ENCODE measurements around the gene GP1BA.

Gene GP1BA

DNA sequence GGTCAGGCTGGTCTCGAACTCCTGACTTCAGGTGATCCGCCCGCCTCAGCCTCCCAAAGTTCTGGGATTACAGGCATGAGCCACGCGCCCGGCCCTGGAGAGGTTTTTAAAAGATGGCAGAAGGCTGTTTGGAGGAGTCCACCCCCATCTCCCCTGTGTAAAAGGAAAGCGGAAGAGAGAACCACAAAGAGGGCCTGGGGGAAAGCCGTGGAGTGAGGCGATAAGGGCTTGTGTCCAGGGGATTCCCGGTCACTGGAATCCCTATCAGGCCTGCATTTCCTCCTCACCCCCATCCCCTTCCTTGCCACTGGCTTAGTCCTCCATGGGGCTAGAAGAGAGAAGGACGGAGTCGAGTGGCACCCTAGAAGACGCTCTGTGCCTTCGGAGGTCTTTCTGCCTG lies at the start of gene GP1BA:
Gene GP1BA, plus strand, starts transcription at position 315 of the 400 bp plus-strand sequence. CDS start 328 bp downstream, outside the sequence.
- no peak for DNase-seq

DNA sequence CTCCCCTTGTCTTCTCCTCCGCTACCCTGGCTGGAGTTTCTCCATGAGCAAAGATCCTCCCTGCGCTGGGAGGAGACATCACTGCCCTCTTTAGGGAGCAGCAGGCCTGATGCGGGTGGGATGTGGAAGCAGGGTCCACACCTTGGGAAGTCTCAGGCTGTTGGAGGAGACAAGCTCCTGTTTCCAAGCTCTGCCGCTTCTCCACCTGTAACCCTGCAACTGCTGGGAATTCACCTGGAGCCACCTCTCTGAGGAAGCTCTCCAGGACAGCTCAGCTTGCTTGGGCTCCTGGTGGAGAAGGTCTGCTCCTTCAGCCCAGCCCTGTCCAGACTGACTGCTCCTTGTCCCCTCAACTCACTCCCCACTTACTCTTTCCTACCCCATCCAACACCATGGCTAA lies 47.6 kb upstream of the GP1BA start:
- no peak for DNase-seq

GRCh38 chr17:4886830-4887229 lies 45.2 kb upstream of the GP1BA start:
- no peak for DNase-seq

DNA sequence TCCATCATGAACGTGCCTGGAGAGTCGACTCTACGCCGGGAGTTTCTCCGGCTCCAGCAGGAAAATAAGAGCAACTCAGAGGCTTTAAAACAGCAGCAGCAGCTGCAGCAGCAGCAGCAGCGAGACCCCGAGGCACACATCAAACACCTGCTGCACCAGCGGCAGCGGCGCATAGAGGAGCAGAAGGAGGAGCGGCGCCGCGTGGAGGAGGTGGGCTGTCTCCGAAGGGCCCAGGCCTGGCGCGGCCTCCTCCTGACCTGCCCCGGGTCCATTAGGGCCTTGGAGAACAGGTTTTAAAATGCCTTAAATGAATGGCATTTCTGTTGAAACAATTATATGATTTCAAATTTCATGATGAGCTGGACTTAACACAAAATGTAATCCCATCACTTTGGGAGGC lies 44.5 kb upstream of the GP1BA start:
- no peak for DNase-seq

DNA sequence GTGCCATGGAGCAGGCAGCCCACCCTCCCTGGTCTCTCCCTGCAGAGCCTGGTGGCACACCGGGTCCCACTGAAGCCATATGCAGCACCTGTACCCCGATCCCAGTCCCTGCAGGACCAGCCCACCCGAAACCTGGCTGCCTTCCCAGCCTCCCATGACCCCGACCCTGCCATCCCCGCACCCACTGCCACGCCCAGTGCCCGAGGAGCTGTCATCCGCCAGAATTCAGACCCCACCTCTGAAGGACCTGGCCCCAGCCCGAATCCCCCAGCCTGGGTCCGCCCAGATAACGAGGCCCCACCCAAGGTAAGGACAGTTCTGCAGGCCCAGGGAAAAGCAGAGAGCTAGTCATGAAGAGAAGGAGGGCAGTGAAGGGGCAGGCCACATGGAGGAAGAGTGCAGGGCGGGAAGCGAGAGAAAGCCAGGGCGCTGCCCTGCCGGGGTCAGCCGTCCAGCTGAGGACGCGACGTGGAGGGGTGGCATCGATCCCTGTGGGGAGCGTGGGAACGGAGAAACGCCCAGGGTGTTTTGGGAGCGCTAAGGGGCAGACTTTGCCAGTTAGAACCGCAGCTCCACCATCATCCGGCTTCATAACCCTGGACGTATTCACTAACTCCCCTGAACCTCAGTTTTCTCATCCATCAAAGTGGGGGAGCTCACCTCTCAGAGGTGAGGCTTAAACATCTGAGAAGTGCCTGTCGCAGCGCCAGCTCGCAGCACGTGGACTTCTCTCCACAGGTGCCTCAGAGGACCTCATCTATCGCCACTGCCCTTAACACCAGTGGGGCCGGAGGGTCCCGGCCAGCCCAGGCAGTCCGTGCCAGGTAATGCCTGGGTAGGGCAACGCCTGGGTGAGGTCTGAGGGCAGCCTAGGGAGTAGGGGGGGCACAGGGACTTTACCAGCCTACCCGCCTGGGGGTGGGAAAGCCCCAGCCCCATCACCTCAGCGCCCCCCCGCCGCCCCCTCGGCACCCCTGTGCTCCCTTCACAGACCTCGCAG lies 40.4 kb upstream of the GP1BA start:
- DNase-seq, result no peak

DNA sequence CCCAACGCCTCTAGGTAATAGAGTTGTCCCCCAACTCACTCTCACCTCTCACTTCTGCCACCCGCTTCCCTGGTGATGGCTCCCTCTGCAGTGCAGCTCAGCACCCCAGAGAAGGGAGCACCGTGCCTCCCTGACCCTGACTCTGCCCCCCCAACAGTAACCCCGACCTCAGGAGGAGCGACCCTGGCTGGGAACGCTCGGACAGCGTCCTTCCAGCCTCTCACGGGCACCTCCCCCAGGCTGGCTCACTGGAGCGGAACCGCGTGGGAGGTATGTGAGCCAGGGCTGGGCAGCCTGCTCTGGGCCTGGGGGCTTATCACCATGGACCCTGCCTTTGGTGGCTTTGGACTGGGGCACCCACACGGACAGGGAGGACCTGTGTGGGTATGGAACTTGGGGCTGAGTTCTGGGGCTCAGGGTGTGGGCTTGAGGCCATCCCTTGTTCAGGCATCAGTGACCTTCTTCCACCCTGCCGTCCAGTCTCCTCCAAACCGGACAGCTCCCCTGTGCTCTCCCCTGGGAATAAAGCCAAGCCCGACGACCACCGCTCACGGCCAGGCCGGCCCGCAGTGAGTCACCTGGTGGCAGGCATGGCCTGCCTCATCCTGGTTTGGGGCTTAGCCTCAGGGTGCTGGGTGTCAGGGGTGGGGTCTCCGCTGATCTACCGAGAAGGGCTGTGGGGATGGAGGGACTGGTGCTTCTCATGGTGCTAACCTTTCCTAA lies 39.4 kb upstream of the GP1BA start:
- DNase-seq, result no peak

- DNase-seq, result no peak
Measured at GRCh38 chr17:4893272-4893671, 38.8 kb upstream of the GP1BA start.

GRCh38 chr17:4893721-4894560 lies 38.1 kb upstream of the GP1BA start:
- no peak for DNase-seq

DNA sequence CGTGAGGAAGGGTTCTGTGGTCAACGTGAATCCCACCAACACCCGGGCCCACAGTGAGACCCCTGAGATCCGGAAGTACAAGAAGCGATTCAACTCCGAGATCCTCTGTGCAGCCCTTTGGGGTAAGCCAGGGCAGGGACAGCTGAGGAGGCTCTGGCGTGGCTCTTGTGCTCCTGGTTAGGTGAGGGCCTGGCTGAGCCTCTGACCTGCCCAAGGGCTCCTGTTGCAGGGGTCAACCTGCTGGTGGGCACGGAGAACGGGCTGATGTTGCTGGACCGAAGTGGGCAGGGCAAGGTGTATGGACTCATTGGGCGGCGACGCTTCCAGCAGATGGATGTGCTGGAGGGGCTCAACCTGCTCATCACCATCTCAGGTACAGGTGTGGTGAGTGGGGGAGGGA lies 37.0 kb upstream of the GP1BA start:
- no peak for DNase-seq

- DNase-seq, result no peak
Measured at GRCh38 chr17:4895657-4896331, 36.3 kb upstream of the GP1BA start.

DNA sequence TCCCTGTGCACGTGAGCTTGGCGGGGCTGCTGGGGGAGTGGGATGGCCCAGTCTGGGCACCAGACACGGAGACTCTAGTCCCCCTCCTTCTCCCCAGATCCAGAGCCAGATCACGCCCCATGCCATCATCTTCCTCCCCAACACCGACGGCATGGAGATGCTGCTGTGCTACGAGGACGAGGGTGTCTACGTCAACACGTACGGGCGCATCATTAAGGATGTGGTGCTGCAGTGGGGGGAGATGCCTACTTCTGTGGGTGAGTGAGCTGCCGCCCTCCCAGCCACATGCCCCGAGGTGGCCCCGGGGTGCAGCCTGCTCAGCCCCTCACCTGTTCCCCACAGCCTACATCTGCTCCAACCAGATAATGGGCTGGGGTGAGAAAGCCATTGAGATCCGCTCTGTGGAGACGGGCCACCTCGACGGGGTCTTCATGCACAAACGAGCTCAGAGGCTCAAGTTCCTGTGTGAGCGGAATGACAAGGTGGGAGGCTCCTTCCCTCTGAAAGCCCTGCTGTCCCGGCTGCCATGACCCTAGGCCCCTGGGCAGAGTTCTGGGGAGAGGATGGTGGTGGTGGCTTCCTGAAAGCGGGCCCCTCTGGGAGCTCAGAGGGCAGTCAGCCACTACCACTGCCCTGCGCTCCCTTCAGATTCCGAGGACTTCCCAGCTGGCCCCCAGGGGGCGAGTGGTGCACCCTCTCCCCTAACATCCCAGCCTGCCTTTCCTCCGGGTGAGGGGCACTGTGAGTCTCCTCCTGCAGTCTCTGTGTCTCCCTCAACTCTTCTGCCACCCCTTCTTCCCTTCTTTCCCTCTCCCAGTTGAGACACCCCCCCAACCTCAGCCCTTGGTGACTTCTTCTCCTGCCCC lies 35.5 kb upstream of the GP1BA start:
- no peak for DNase-seq

- DNase-seq, result no peak
Measured at GRCh38 chr17:4897198-4897687, 34.8 kb upstream of the GP1BA start.

DNA sequence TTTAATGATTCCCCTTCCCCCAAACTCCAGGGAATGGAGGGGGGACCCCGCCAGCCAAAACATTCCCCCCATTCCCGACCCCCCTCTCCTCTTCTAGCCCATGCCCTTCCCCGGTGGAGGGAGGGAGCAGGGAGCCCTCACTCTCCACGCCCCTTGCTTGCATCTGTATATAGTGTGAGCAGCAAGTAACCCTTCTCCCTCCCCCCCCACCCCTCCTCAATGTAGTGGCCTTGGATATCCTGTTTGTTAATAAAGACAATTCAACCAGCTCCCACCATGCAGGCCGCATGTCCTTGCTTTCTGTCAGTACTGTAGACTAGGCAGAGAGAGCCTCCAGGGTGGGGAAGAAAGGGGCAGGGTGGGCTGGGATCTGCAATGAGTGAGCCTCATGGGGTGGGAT lies 34.3 kb upstream of the GP1BA start:
- DNase-seq, result no peak

- DNase-seq, result no peak
Measured at GRCh38 chr17:4898351-4898750, 33.7 kb upstream of the GP1BA start.

DNA sequence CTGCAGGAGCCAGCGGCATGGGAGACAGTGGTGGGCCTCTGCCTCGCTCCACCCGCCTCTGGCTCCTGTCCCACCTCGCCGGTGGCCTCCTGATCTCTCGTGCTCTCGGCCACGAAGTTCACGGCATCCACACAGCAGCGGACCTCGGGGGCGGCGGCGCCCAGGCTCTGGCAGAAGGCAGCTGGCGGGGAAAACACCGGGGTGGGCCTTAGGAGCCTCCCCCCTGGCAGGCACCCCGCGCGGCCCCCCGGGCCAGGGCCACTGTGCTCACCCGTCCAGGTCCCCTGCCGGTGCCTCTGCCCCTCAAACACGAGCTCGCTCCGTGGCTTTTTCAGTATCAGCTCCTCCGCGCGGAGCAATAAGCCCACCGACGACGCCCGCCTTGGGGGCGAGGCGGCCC lies 33.1 kb upstream of the GP1BA start:
- no peak for DNase-seq

- no peak for DNase-seq
Measured at GRCh38 chr17:4899341-4900230, 32.5 kb upstream of the GP1BA start, which contains the start of gene C17orf107. TSS of gene C17orf107 (plus strand) at chr17:4899536. CDS start at chr17:4899763, 227 bp downstream.

GRCh38 chr17:4900231-4901107 lies 31.6 kb upstream of the GP1BA start:
- DNase-seq, result no peak

- DNase-seq, result no peak
Measured at GRCh38 chr17:4901108-4901647, 30.9 kb upstream of the GP1BA start.

Data from NCI-H1092 (cell line).